H1 (cell line): ENCODE data around the gene TOR4A. TPM values are rescaled to one million over a fixed set of nuclear protein-coding genes. Genes with fewer than 3 reads are reported as not detected.

Experiments
- ASH2L ChIP-seq: fragments of 200-600, 300-600 bp; sonication (generic); IDR thresholded peaks from one replicate; pipeline ENCODE4 v1.7.1; 2017; ENCODE audit warnings: low read length
- BCL11A ChIP-seq, 2 experiments: IDR thresholded peaks; one replicate each; pipeline ENCODE4 v1.6.1; 2011; ENCODE audit warnings: low read depth in 2 of 2, low read length in 2 of 2, mild to moderate bottlenecking in 2 of 2
- EGR1 ChIP-seq: IDR thresholded peaks from 2 replicates; pipeline ENCODE4 v1.6.1; 2011; ENCODE audit warnings: low read depth, low read length, borderline replicate concordance
- GABPA ChIP-seq: IDR thresholded peaks from 2 replicates; pipeline ENCODE4 v1.6.1; 2011; ENCODE audit warnings: mild to moderate bottlenecking, low read length, moderate library complexity, borderline replicate concordance; ENCODE audit not compliant: insufficient read depth
- HDAC2 ChIP-seq, 2 experiments: fragments of 300-600 bp in 1 of 2; sonication (generic) in 1 of 2; IDR thresholded peaks; 2 replicates each; pipeline ENCODE4 v1.6.1; 2011 to 2012; ENCODE audit warnings: low read depth in 2 of 2, low read length in 2 of 2, mild to moderate bottlenecking in 2 of 2, moderate library complexity in 2 of 2, borderline replicate concordance in 1 of 2, inconsistent platforms in 1 of 2
- HDAC6 ChIP-seq: IDR thresholded peaks from one replicate; pipeline ENCODE4 v1.7.1; 2012; ENCODE audit warnings: low read depth, mild to moderate bottlenecking, inconsistent platforms, low read length, moderate library complexity
- JUN ChIP-seq: IDR thresholded peaks from 2 replicates; pipeline ENCODE4 v1.6.1; 2011; ENCODE audit warnings: low read depth, mild to moderate bottlenecking, improper control_type of control experiment, low read length
- KDM4A ChIP-seq: IDR thresholded peaks from one replicate; pipeline ENCODE4 v1.7.1; 2012; ENCODE audit warnings: low read depth, mild to moderate bottlenecking, moderate library complexity, low read length, inconsistent platforms; ENCODE audit not compliant: severe bottlenecking
- MAFK ChIP-seq: IDR thresholded peaks from 2 replicates; pipeline ENCODE4 v1.6.1; 2012; ENCODE audit warnings: low read depth, mild to moderate bottlenecking, improper control_type of control experiment, low read length
- PHF8 ChIP-seq: fragments of 200-600 bp; sonication (generic); conservative IDR thresholded peaks from 2 replicates; pipeline ENCODE4 v1.7.1; 2012; ENCODE audit warnings: low read depth, mild to moderate bottlenecking, inconsistent platforms, low read length, moderate library complexity
- POLR2AphosphoS5 ChIP-seq: IDR thresholded peaks from 2 replicates; pipeline ENCODE4 v1.6.1; 2011; ENCODE audit warnings: low read depth, low read length
- RNF2 ChIP-seq: fragments of 200-900, 300-1000 bp; sonication (generic); IDR thresholded peaks from 2 replicates; pipeline ENCODE4 v1.7.1; 2016; ENCODE audit warnings: borderline replicate concordance, low read depth, mild to moderate bottlenecking, antibody characterized with exemption, low read length; ENCODE audit not compliant: poor library complexity, severe bottlenecking; ENCODE audit errors: missing control alignments
- SIN3A ChIP-seq, 2 experiments: IDR thresholded peaks in 1 of 2; conservative IDR thresholded peaks in 1 of 2; 2 replicates each; pipeline ENCODE4 v1.6.1; 2011 to 2012; ENCODE audit warnings: low read length in 2 of 2, improper control_type of control experiment in 1 of 2, low read depth in 1 of 2, mild to moderate bottlenecking in 1 of 2
- SP1 ChIP-seq: IDR thresholded peaks from 2 replicates; pipeline ENCODE4 v1.6.1; 2011; ENCODE audit warnings: low read depth, low read length
- polyA plus RNA-seq, 7 experiments: library from polyadenylated mRNA; depleted of rRNA in 3 of 7; stranded (reverse) in 5 of 7; unstranded in 2 of 7; fragments of >200 nt in 5 of 7; fragments of 200-250 nt in 2 of 7; gene quantifications; 1 replicate in 5 of 7; 2 replicates in 1 of 7; 4 replicates in 1 of 7; pipeline versions ENCODE4 v1.2.1 to v1.2.3, GENCODE V29; 2011 to 2013; ENCODE audit warnings: missing spikeins in 2 of 7, mixed read lengths in 2 of 7
- total RNA-seq: library from RNA; stranded (reverse); fragmentation: NEBNext Ultra II Directional; extraction: Animal tissue kit (Norgen Biotek cat#: 25700); gene quantifications from 2 replicates; pipeline ENCODE4 v1.2.1, GENCODE V29; 2021
- TF ChIP-seq, protein P1 (sequence below): IDR thresholded peaks from 2 replicates; pipeline ENCODE4 v1.6.1; 2012; ENCODE audit warnings: low read length, inconsistent platforms
- TF ChIP-seq, protein P2 (sequence below): IDR thresholded peaks from 2 replicates; pipeline ENCODE4 v1.6.1; 2011; ENCODE audit warnings: low read depth, mild to moderate bottlenecking, low read length; ENCODE audit not compliant: insufficient read depth
- TF ChIP-seq, protein P3 (sequence below), 3 experiments: IDR thresholded peaks; 1 replicate in 2 of 3; 2 replicates in 1 of 3; pipeline versions ENCODE4 v1.5.1 to v1.6.1; 2011; ENCODE audit warnings: low read length in 3 of 3, mild to moderate bottlenecking in 3 of 3, inconsistent platforms in 2 of 3, low read depth in 1 of 3, moderate library complexity in 1 of 3; ENCODE audit not compliant: insufficient read depth in 1 of 3; ENCODE audit errors: control extremely low read depth in 1 of 3
- TF ChIP-seq, protein P4 (sequence below): IDR thresholded peaks from 2 replicates; pipeline ENCODE4 v1.6.1; 2012; ENCODE audit warnings: inconsistent platforms

TOR4A gene
- total and polyA plus RNA-seq, 2 of the 8 experiments (the other 6 are each of a cell fraction or from before 2014, with no cell fraction given) = 8.4 to 9.3 TPM

DNA sequence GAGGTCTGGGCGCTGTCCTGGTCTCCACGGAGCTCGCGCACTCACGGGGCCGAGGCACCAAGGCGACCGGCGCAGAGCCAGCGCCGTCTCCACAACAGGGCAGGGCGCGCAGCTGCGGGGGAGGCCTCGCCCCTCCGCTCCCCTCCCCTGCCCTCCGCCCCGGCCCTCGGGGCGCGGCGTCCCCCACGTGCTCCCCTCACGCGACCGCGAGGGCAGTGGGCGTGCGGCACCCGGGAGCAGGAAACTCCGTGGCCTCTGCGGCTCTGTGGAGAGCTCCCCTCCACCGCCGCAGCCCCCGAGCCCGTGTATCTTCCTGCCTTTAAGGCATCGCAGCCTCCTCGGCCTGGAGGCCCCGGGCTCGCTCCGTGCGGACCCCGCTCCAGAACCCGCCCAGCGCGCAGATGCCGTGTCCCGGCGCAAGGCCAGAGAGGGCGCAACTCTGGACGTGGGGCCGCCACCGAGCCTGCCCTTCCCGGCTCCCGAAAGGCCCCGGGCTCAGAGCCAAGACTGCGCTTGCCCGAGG lies 37.1 kb upstream of the TOR4A start (continued):
- no peak for TF ChIP-seq EGR1
- TF ChIP-seq SIN3A (conservative IDR thresholded peaks at IDR 0.05 in 1 of 2, IDR thresholded peaks at IDR 0.05 in 1 of 2; ENCODE audit: low read depth in 1 of 2, low read length in 2 of 2) = no peak
- TF ChIP-seq, protein P1, sequence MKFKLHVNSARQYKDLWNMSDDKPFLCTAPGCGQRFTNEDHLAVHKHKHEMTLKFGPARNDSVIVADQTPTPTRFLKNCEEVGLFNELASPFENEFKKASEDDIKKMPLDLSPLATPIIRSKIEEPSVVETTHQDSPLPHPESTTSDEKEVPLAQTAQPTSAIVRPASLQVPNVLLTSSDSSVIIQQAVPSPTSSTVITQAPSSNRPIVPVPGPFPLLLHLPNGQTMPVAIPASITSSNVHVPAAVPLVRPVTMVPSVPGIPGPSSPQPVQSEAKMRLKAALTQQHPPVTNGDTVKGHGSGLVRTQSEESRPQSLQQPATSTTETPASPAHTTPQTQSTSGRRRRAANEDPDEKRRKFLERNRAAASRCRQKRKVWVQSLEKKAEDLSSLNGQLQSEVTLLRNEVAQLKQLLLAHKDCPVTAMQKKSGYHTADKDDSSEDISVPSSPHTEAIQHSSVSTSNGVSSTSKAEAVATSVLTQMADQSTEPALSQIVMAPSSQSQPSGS = no peak
- no peak for TF ChIP-seq RNF2
- no peak for TF ChIP-seq MAFK
- TF ChIP-seq GABPA = no peak
- TF ChIP-seq POLR2AphosphoS5 = no peak; the same call in 1 of the 2 replicates
- no peak for TF ChIP-seq SP1
- TF ChIP-seq ASH2L = peak; percentile 35
- peak; percentile 95 for TF ChIP-seq KDM4A
- TF ChIP-seq, protein P2, sequence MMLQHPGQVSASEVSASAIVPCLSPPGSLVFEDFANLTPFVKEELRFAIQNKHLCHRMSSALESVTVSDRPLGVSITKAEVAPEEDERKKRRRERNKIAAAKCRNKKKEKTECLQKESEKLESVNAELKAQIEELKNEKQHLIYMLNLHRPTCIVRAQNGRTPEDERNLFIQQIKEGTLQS = no peak
- no peak for TF ChIP-seq HDAC6
- TF ChIP-seq, protein P3, sequence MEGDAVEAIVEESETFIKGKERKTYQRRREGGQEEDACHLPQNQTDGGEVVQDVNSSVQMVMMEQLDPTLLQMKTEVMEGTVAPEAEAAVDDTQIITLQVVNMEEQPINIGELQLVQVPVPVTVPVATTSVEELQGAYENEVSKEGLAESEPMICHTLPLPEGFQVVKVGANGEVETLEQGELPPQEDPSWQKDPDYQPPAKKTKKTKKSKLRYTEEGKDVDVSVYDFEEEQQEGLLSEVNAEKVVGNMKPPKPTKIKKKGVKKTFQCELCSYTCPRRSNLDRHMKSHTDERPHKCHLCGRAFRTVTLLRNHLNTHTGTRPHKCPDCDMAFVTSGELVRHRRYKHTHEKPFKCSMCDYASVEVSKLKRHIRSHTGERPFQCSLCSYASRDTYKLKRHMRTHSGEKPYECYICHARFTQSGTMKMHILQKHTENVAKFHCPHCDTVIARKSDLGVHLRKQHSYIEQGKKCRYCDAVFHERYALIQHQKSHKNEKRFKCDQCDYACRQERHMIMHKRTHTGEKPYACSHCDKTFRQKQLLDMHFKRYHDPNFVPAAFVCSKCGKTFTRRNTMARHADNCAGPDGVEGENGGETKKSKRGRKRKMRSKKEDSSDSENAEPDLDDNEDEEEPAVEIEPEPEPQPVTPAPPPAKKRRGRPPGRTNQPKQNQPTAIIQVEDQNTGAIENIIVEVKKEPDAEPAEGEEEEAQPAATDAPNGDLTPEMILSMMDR (IDR thresholded peaks at IDR 0.05; ENCODE audit: control extremely low read depth in 1 of 3, insufficient read depth in 1 of 3, low read depth in 1 of 3, low read length in 3 of 3) = peak in 2 of 3 experiments; percentile 3 to 27; a peak in 2 of 4 replicates
- no peak for TF ChIP-seq JUN
- TF ChIP-seq, protein P4, sequence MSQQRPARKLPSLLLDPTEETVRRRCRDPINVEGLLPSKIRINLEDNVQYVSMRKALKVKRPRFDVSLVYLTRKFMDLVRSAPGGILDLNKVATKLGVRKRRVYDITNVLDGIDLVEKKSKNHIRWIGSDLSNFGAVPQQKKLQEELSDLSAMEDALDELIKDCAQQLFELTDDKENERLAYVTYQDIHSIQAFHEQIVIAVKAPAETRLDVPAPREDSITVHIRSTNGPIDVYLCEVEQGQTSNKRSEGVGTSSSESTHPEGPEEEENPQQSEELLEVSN = peak; percentile 14; the same call in 1 of the 2 replicates
- TF ChIP-seq BCL11A (IDR thresholded peaks at IDR 0.05; ENCODE audit: low read depth in 2 of 2, low read length in 2 of 2) = no peak
- peak; percentile 69 for TF ChIP-seq PHF8
- TF ChIP-seq HDAC2 (IDR thresholded peaks at IDR 0.05; ENCODE audit: borderline replicate concordance in 1 of 2, low read depth in 2 of 2, low read length in 2 of 2) = 0 out of 4 replicates have a peak, but pooled peaks of 1 of the 2 experiments have one; percentile 38
